GM21619 (cell line): ENCODE measurements around the gene SPOPL.
"Not testable (repeated sequence)": the region's sequence is repeated elsewhere in the genome, so short reads cannot be mapped to it uniquely, and the experiment has no call there.

Experiments
- ATAC-seq: cut with Tn5 transposase; IDR thresholded peaks from one replicate; pipeline ENCODE4 v1.9.1; 2021; ENCODE audit not compliant: unreplicated experiment

SPOPL gene

GRCh38 chr2:138522556-138522955 lies 21.0 kb downstream of the SPOPL start:
- ATAC-seq = peak; percentile 66

GRCh38 chr2:138523018-138523672 lies 21.6 kb downstream of the SPOPL start:
- peak; percentile 41 for ATAC-seq

GRCh38 chr2:138523673-138524042 lies 22.1 kb downstream of the SPOPL start:
- peak; percentile 21 for ATAC-seq

GRCh38 chr2:138524353-138524752 lies 22.8 kb downstream of the SPOPL start:
- ATAC-seq = not testable (repeated sequence)

GRCh38 chr2:138531913-138532312 lies 30.3 kb downstream of the SPOPL start:
- ATAC-seq = no peak

GRCh38 chr2:138534791-138535190 lies 33.2 kb downstream of the SPOPL start:
- ATAC-seq = no peak

- peak; percentile 94 for ATAC-seq
Measured at GRCh38 chr2:138536302-138536701, 34.7 kb downstream of the SPOPL start.

GRCh38 chr2:138536740-138537139 lies 35.2 kb downstream of the SPOPL start:
- peak; percentile 1 for ATAC-seq

GRCh38 chr2:138537170-138537915 lies 35.8 kb downstream of the SPOPL start:
- ATAC-seq = no peak

GRCh38 chr2:138544206-138544605 lies 42.6 kb downstream of the SPOPL start:
- not testable (repeated sequence) for ATAC-seq

GRCh38 chr2:138548796-138549195 lies 47.2 kb downstream of the SPOPL start:
- no peak for ATAC-seq

GRCh38 chr2:138550172-138550571 lies 48.6 kb downstream of the SPOPL start:
- no peak for ATAC-seq

- ATAC-seq = no peak
Measured at GRCh38 chr2:138550670-138551287, 49.2 kb downstream of the SPOPL start.

GRCh38 chr2:138554123-138554522 lies 52.6 kb downstream of the SPOPL start:
- no peak for ATAC-seq

GRCh38 chr2:138559641-138560040 lies 58.1 kb downstream of the SPOPL start:
- ATAC-seq = no peak

- no peak for ATAC-seq
Measured at GRCh38 chr2:138564586-138565229, 63.1 kb downstream of the SPOPL start.

- ATAC-seq = no peak
Measured at GRCh38 chr2:138565230-138565598, 63.6 kb downstream of the SPOPL start.

GRCh38 chr2:138572318-138572717 lies 70.7 kb downstream of the SPOPL start:
- ATAC-seq = no peak

- ATAC-seq = no peak
Measured at GRCh38 chr2:138577066-138577465, 75.5 kb downstream of the SPOPL start.

GRCh38 chr2:138579556-138579955 lies 78.0 kb downstream of the SPOPL start:
- no peak for ATAC-seq

GRCh38 chr2:138581909-138582308 lies 80.3 kb downstream of the SPOPL start:
- ATAC-seq = no peak

- no peak for ATAC-seq
Measured at GRCh38 chr2:138589663-138590062, 88.1 kb downstream of the SPOPL start.
